CD14-positive monocyte (primary cell): Measurements from ENCODE around the gene TRMO. TPM values are rescaled to one million over a fixed set of nuclear protein-coding genes. Genes with fewer than 3 reads are reported as not detected.

ENCODE experiments used
- DNase-seq, 3 donors: peaks; one replicate each; pipeline ENCODE4 v3.0.0-alpha.2; 2011 to 2022
- H2AFZ ChIP-seq: 2 replicates; pipeline ENCODE4 v1.6.0; 2012; ENCODE audit warnings: mild to moderate bottlenecking, low read depth, low read length, inconsistent platforms; ENCODE audit not compliant: insufficient read depth, poor library complexity, severe bottlenecking
- H3K27ac ChIP-seq, 2 donors: 1 replicate in 1 of 2; 2 replicates in 1 of 2; pipeline ENCODE4 v1.5.1; 2012 to 2013; ENCODE audit warnings: low read length in 2 of 2, control low read depth in 1 of 2, inconsistent platforms in 1 of 2, low read depth in 1 of 2, mild to moderate bottlenecking in 1 of 2
- H3K27me3 ChIP-seq, 2 donors: one replicate each; pipeline versions ENCODE4 v1.6.0 to v1.6.1; 2011 to 2013; ENCODE audit warnings: low read length in 2 of 2; ENCODE audit not compliant: control insufficient read depth in 2 of 2, insufficient read depth in 2 of 2
- H3K36me3 ChIP-seq, 2 donors: replicated peaks in 1 of 2; 1 replicate in 1 of 2; 2 replicates in 1 of 2; pipeline versions ENCODE4 v1.5.1 to v1.6.1; 2012 to 2013; ENCODE audit warnings: low read length in 2 of 2, control low read depth in 1 of 2, inconsistent platforms in 1 of 2, mild to moderate bottlenecking in 1 of 2; ENCODE audit not compliant: insufficient read depth in 2 of 2, control insufficient read depth in 1 of 2
- H3K4me1 ChIP-seq, 2 donors: 1 replicate in 1 of 2; 2 replicates in 1 of 2; pipeline versions ENCODE4 v1.5.1 to v1.6.1; 2012 to 2013; ENCODE audit warnings: low read length in 2 of 2, control low read depth in 1 of 2, inconsistent platforms in 1 of 2, mild to moderate bottlenecking in 1 of 2, moderate library complexity in 1 of 2; ENCODE audit not compliant: insufficient read depth in 2 of 2, control insufficient read depth in 1 of 2
- H3K4me2 ChIP-seq: replicated peaks from 2 replicates; pipeline ENCODE3; 2012; ENCODE audit warnings: low read length, moderate library complexity, mild to moderate bottlenecking; ENCODE audit not compliant: poor library complexity, severe bottlenecking; ENCODE audit errors: extremely low read depth
- H3K4me3 ChIP-seq, 3 experiments: fragments of 200-600 bp in 1 of 3; sonication (generic) in 1 of 3; replicated peaks in 1 of 3; 1 replicate in 2 of 3; 2 replicates in 1 of 3; pipeline ENCODE4 v1.5.1; 2011 to 2013; ENCODE audit warnings: low read length in 3 of 3, mild to moderate bottlenecking in 3 of 3, control low read depth in 2 of 3, low read depth in 2 of 3, inconsistent platforms in 1 of 3, moderate library complexity in 1 of 3
- H3K79me2 ChIP-seq: 2 replicates; pipeline ENCODE4 v1.6.0; 2012; ENCODE audit warnings: mild to moderate bottlenecking, control low read depth, inconsistent platforms, low read length, moderate library complexity; ENCODE audit not compliant: insufficient read depth
- H3K9ac ChIP-seq: 2 replicates; pipeline ENCODE4 v1.6.0; 2017; ENCODE audit warnings: low read length, mild to moderate bottlenecking; ENCODE audit not compliant: insufficient read depth, poor library complexity, severe bottlenecking
- H3K9me3 ChIP-seq, 2 donors: replicated peaks in 1 of 2; 1 replicate in 1 of 2; 2 replicates in 1 of 2; pipeline versions ENCODE4 v1.5.1 to v1.6.1; 2012 to 2013; ENCODE audit warnings: low read length in 2 of 2, control low read depth in 1 of 2; ENCODE audit not compliant: control insufficient read depth in 1 of 2, insufficient read depth in 1 of 2
- H4K20me1 ChIP-seq: 2 replicates; pipeline ENCODE4 v1.6.0; 2012; ENCODE audit warnings: mild to moderate bottlenecking, low read length, control low read depth, moderate library complexity; ENCODE audit not compliant: insufficient read depth
- H3K27ac Mint-ChIP-seq, 7 donors: one replicate each; pipeline ENCODE4 v1.8.0; 2020; ENCODE audit warnings: mild to moderate bottlenecking in 7 of 7, mixed read lengths in 7 of 7, moderate library complexity in 6 of 7, inconsistent platforms in 2 of 7
- H3K27me3 Mint-ChIP-seq, 3 donors: one replicate each; pipeline ENCODE4 v1.8.0; 2021 to 2022; ENCODE audit warnings: low read depth in 3 of 3, mild to moderate bottlenecking in 3 of 3, mixed read lengths in 3 of 3, moderate library complexity in 3 of 3, inconsistent platforms in 1 of 3
- H3K36me3 Mint-ChIP-seq, 2 donors: one replicate each; pipeline ENCODE4 v1.8.0; 2020; ENCODE audit warnings: mixed read lengths in 2 of 2, inconsistent platforms in 1 of 2, mild to moderate bottlenecking in 1 of 2
- H3K4me1 Mint-ChIP-seq: one replicate; pipeline ENCODE4 v1.8.0; 2020; ENCODE audit warnings: mild to moderate bottlenecking, mixed read lengths
- H3K4me3 Mint-ChIP-seq, 2 donors: one replicate each; pipeline ENCODE4 v1.8.0; 2020; ENCODE audit warnings: mild to moderate bottlenecking in 2 of 2, mixed read lengths in 2 of 2, moderate library complexity in 1 of 2
- H3K9me3 Mint-ChIP-seq, 7 donors: one replicate each; pipeline ENCODE4 v1.8.0; 2020 to 2022; ENCODE audit warnings: mixed read lengths in 7 of 7, mild to moderate bottlenecking in 6 of 7, moderate library complexity in 6 of 7, inconsistent platforms in 2 of 7
- CTCF ChIP-seq: fragments of 200-600 bp; IDR thresholded peaks from one replicate; pipeline ENCODE4 v1.8.0; 2022; ENCODE audit warnings: antibody characterized with exemption, mild to moderate bottlenecking
- WGBS: methylation state at CpG from one replicate; pipeline ENCODE4 v1.1.5; 2013; ENCODE audit warnings: missing lambda C conversion rate; ENCODE audit not compliant: insufficient coverage; 5-methylcytosine and 5-hydroxymethylcytosine counted together
- intact Hi-C, 2 donors: fragments of 100-400 bp; cut with micrococcal nuclease; formaldehyde crosslinking; loops; one replicate each; pipeline versions ENCODE4 v1.15.0 to v1.15.1; 2023
- polyA plus RNA-seq, 3 donors: library from polyadenylated mRNA; depleted of rRNA in 1 of 3; unstranded in 2 of 3; stranded (reverse) in 1 of 3; fragments of 300-500 nt in 2 of 3; fragments of >200 nt in 1 of 3; fragmentation: Illumina TruSeq in 2 of 3; gene quantifications; 1 replicate in 2 of 3; 2 replicates in 1 of 3; pipeline ENCODE4 v1.2.3, GENCODE V29; 2012 to 2021

Gene TRMO
- polyA plus RNA-seq, 3 donors: 13.4 to 20.6 (median 13.5) TPM

DNA sequence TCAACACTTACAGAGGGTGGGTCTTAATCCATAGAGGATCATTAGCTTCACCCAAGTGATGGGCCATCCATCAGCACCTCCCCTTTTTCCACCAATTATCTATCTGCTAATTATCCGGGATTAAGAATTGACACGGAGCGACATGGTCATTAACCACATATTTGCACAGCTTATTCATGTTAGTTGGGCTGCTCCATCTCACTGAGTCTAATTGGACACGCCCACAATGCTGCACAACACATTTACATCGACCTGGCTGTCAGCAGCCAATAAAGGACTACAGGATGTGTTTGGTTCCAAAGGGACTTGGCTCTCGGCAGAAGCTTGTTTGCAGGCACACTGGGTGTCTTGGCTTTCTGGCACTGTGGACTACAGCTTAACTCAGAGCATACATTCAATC, 47.7 kb downstream of the TRMO start:
- Histone ChIP-seq H3K36me3 (no peaks in the 10 kb centered on the region), H4K20me1 (no peaks in the 10 kb centered on the region), H3K4me3 (no peak overlapping the region), H3K4me2 (no peak overlapping the region), H3K27ac (no peak overlapping the region), H3K79me2 (no peaks in the 10 kb centered on the region), H3K27me3 (peaks cover 2 to 17% of the 10 kb centered on the region in 2 donors), H3K4me1 (peaks cover 16 to 17% of the 10 kb centered on the region in 2 donors), H3K9me3 (no peaks in the 10 kb centered on the region), H3K9ac (no peak overlapping the region), H2AFZ (no peak overlapping the region)
- Mint-ChIP-seq H3K9me3 (peaks cover 0 to 8% (median 0%) of the 10 kb centered on the region in 7 donors), H3K27me3 (peaks cover 14 to 37% (median 15%) of the 10 kb centered on the region in 3 donors), H3K4me1 (peaks cover 17% of the 10 kb centered on the region), H3K4me3 (no peak overlapping the region), H3K36me3 (no peaks in the 10 kb centered on the region), H3K27ac (no peak overlapping the region)
- DNase-seq: no peak
- TF ChIP-seq CTCF: no peak
- WGBS: 92% methylated on average over 6 of the region's 6 CpGs
- intact Hi-C loops: loop anchor here in 1 of 2 donors (5.0 kb wide), 1 partner anchor 42 kb away; no protein-coding TSS in a partner anchor

DNA sequence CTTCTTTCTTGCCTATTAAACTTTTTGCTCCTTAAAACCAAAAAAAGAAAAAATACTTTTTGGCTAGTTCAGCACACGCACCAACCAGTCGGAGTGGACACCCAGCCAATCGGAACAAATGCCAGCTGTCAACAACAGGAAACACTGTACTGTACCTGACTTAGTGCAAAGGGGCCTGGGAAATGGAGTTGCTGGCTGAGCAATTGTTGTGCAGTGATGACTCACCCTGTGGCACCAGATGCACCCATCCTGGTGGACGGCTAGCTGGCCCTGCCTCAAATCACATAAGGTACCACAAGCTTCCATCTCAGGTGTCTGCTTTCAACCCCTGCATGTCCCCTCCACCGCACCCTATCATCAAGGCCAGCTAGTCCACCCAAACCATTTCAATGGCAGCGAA, 48.4 kb downstream of the TRMO start:
- Histone ChIP-seq H3K9ac (no peak overlapping the region), H3K4me2 (no peak overlapping the region), H3K9me3 (no peaks in the 10 kb centered on the region), H3K27me3 (peaks cover 4 to 21% of the 10 kb centered on the region in 2 donors), H3K27ac (no peak overlapping the region), H3K4me1 (peaks cover 16 to 17% of the 10 kb centered on the region in 2 donors), H4K20me1 (no peaks in the 10 kb centered on the region), H2AFZ (no peak overlapping the region), H3K4me3 (no peak overlapping the region), H3K36me3 (no peaks in the 10 kb centered on the region), H3K79me2 (no peaks in the 10 kb centered on the region)
- peaks cover 18 to 41% (median 21%) of the 10 kb centered on the region in 3 donors for H3K27me3 Mint-ChIP-seq
- no peak overlapping the region for H3K4me3 Mint-ChIP-seq
- DNase-seq: peak in 1 of 3 donors; percentile 23
- H3K36me3 Mint-ChIP-seq: no peaks in the 10 kb centered on the region
- 81% methylated on average over 3 of the region's 6 CpGs for WGBS
- intact Hi-C loops: loop anchor here in 1 of 2 donors (5.0 kb wide), 1 partner anchor 42 kb away; no protein-coding TSS in a partner anchor
- no peak overlapping the region for H3K27ac Mint-ChIP-seq
- H3K4me1 Mint-ChIP-seq: peaks cover 17% of the 10 kb centered on the region
- no peak for TF ChIP-seq CTCF
- peaks cover 0 to 11% (median 0%) of the 10 kb centered on the region in 7 donors for H3K9me3 Mint-ChIP-seq
